RWPE1 (cell line): ENCODE measurements around the gene VTI1A.

Experiments used
- CTCF ChIA-PET: fragments of 350-600 bp; sonication (Branson Sonifier 250); formaldehyde crosslinking; extraction: SDS; loops from one replicate; lab custom pipeline; 2021; lab: Yijun Ruan, JAX
- POLR2A ChIA-PET: fragments of 400-600 bp; formaldehyde crosslinking; extraction: SDS; loops from one replicate; lab custom pipeline; 2020; ENCODE audit warnings: antibody characterized with exemption; ENCODE audit not compliant: low non-redundant PET; lab: Yijun Ruan, JAX
- DNase-seq: peaks from one replicate; pipeline ENCODE4 v3.0.0; 2012; ENCODE audit warnings: low spot score
- H3K27ac ChIP-seq: fragments of 450-650 bp; 2 replicates; pipeline ENCODE4 v1.5.1; 2017
- CTCF ChIP-seq: fragments of 450-650 bp; conservative IDR thresholded peaks from 2 replicates; pipeline ENCODE4 v1.5.1; 2017; ENCODE audit warnings: low read depth, mild to moderate bottlenecking

Gene VTI1A

GRCh38 chr10:112581921-112582320 is 134.9 kb downstream of the VTI1A start:
- ChIA-PET CTCF (no interaction called here), POLR2A (no interaction called here)
- no peak for TF ChIP-seq CTCF
- DNase-seq, result no peak
- no peak overlapping the region for H3K27ac ChIP-seq

- no peak overlapping the region for H3K27ac ChIP-seq
Observed at GRCh38 chr10:112583236-112583939, 136.4 kb downstream of the VTI1A start.

GRCh38 chr10:112584276-112584675 is 137.3 kb downstream of the VTI1A start:
- ChIA-PET CTCF (interaction anchor here (0.8 kb wide), 1 partner anchor 834 kb away, joined by 4 read pairs; no protein-coding TSS in a partner anchor), POLR2A (no interaction called here)
- peak; percentile 10 for DNase-seq
- no peak for TF ChIP-seq CTCF
- H3K27ac ChIP-seq, result peak overlapping the region; percentile 57

More at GRCh38 chr10:112583236-112583939, 136.4 kb downstream of the VTI1A start:
- ChIA-PET CTCF (no interaction called here), POLR2A (no interaction called here)
- DNase-seq, result no peak
- no peak for TF ChIP-seq CTCF

GRCh38 chr10:112585126-112585525 is 138.1 kb downstream of the VTI1A start:
- ChIA-PET POLR2A (no interaction called here), CTCF (interaction anchor here (0.7 to 1.0 kb wide), 3 partner anchors 65 to 833 kb away, joined by 4 read pairs; no protein-coding TSS in a partner anchor)
- DNase-seq, result peak; percentile 77
- no peak overlapping the region for H3K27ac ChIP-seq
- no peak for TF ChIP-seq CTCF

- ChIA-PET CTCF (interaction anchor here (0.7 to 1.0 kb wide), 2 partner anchors 65 to 515 kb away, joined by 3 to 4 read pairs; no protein-coding TSS in a partner anchor), POLR2A (no interaction called here)
- no peak overlapping the region for H3K27ac ChIP-seq
- DNase-seq, result no peak
- TF ChIP-seq CTCF, result no peak
Observed at GRCh38 chr10:112585960-112586359, 138.9 kb downstream of the VTI1A start.

- no peak overlapping the region for H3K27ac ChIP-seq
- no peak for DNase-seq
- POLR2A ChIA-PET, result no interaction called here
- CTCF ChIA-PET, result interaction anchor here (0.5 to 0.6 kb wide), 2 partner anchors 118 to 538 kb away, joined by 4 to 7 read pairs; no protein-coding TSS in a partner anchor
- no peak for TF ChIP-seq CTCF
Observed at GRCh38 chr10:112587729-112588128, 140.7 kb downstream of the VTI1A start.
